ENCODE measurements around the gene PLXDC2.

The PLXDC2 gene

DNA sequence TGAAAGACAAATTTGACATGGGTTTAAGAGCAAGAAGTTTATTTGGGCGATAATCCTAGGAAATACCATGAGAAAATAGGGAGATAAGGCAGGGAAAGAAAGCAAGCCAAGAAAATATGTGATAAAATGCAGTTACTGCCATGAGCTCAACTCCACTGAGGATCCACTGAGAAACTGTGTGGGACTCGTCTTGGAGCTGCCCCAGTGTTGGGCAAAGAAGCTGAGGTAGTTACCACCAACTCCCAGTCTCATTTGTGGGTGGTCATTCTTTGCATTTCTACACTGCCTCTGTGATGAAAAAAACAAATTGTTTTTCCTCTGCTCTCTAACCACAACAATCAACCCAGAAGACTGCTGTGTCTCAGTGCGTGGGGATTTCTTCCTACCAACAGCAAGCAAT lies 498.2 kb downstream of the PLXDC2 start:
- in situ Hi-C loops (cut with MboI; ENCODE audit: low pct_unique_long_range_greater_than_20kb, low sequenced_read_pairs, unreplicated experiment), result no loop called here
- TF ChIP-seq, protein P1, sequence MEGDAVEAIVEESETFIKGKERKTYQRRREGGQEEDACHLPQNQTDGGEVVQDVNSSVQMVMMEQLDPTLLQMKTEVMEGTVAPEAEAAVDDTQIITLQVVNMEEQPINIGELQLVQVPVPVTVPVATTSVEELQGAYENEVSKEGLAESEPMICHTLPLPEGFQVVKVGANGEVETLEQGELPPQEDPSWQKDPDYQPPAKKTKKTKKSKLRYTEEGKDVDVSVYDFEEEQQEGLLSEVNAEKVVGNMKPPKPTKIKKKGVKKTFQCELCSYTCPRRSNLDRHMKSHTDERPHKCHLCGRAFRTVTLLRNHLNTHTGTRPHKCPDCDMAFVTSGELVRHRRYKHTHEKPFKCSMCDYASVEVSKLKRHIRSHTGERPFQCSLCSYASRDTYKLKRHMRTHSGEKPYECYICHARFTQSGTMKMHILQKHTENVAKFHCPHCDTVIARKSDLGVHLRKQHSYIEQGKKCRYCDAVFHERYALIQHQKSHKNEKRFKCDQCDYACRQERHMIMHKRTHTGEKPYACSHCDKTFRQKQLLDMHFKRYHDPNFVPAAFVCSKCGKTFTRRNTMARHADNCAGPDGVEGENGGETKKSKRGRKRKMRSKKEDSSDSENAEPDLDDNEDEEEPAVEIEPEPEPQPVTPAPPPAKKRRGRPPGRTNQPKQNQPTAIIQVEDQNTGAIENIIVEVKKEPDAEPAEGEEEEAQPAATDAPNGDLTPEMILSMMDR (IDR thresholded peaks at IDR 0.05; ENCODE audit: extremely low read depth, insufficient read depth, missing control alignments), result no peak
- no peak for DNase-seq (ENCODE audit: low spot score)

DNA sequence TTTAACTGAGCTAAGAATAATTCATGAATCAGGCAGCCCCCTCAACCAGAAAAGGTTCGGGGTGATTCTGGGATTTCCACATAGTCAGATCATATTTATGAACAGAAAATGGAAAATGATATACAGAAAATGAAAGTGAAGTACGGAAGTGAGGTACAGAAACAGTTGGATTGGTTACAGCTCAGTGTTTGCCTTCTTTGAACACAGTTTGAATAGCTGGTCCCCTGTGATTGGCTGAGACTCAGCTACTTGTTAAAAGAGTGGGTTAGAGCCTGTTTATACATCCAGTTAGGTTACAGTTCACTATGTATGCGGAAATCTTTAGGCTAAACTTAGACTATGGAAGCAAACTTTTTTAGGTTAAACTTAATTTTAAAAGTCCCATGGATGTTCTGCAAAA lies 511.7 kb downstream of the PLXDC2 start:
- in situ Hi-C loops (cut with MboI; ENCODE audit: low pct_unique_long_range_greater_than_20kb, low sequenced_read_pairs, unreplicated experiment), result no loop called here
- DNase-seq (ENCODE audit: low spot score), result no peak
- TF ChIP-seq, protein P1 (IDR thresholded peaks at IDR 0.05; ENCODE audit: extremely low read depth, insufficient read depth, missing control alignments), result no peak

DNA sequence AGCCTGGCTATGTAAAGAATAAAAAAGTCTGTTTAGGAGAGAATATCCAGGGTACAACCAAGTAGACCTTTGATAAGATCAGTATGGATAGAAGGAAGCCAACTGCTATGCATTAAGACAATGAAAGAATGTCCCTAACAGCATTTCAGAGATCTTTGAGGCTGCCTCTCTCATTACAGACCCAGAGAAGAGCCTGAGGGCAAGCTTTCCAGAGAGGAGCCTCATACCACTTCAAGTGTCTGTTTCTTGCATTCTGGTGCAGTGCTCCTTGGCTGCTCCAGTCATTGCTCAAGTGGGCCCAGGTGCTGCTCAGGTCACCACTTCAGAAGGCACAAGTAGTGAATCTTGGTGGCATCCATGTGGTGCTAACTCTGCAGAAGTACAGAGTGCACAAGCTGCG lies 514.0 kb downstream of the PLXDC2 start:
- TF ChIP-seq, protein P1 (IDR thresholded peaks at IDR 0.05; ENCODE audit: extremely low read depth, insufficient read depth, missing control alignments), result no peak
- no peak for DNase-seq (ENCODE audit: low spot score)
- in situ Hi-C loops (cut with MboI; ENCODE audit: low pct_unique_long_range_greater_than_20kb, low sequenced_read_pairs, unreplicated experiment), result no loop called here

DNA sequence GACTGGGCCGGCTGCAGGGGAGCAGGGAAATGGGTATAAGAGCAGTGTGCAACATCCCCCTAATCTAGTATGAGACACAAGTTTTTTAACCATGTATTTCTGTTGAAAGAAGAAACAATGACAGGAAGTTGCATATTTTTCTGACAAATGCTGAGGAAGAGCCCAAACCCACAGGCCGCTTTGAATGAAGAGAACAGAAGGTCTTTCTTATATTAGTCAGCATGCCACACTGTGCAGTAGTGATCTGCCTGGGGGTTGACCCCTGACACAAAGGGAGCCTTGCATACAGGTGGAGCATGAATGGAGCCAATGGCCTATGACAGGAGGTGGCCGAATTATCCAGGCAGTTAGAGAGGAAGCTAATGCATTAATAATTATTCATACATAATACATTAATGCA lies 518.3 kb downstream of the PLXDC2 start:
- in situ Hi-C loops (cut with MboI; ENCODE audit: low pct_unique_long_range_greater_than_20kb, low sequenced_read_pairs, unreplicated experiment), result no loop called here
- TF ChIP-seq, protein P1 (IDR thresholded peaks at IDR 0.05; ENCODE audit: extremely low read depth, insufficient read depth, missing control alignments), result no peak
- no peak for DNase-seq (ENCODE audit: low spot score)
